ENCODE data around the gene CCNA2.

Gene CCNA2

DNA sequence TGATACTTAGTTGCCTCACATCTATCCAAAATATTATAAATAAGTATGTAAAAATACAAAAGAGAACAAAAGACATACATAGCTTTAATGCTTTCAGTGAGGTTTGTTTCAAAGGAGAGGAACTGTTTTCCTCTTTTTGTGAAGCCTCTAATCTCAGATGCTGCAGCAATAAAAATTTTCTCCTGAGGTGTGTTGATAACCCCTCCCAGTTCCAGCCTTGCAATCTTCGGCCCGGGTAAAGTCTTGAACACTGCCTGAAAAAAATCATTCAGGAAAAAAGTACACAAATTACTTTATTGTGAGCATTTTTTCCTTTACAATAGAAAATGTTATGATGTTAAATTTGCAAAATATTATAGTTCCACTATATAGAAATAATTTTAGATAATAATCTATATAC, 37.7 kb upstream of the CCNA2 start:
- no peak for TF ChIP-seq GABPA (IDR thresholded peaks at IDR 0.05; ENCODE audit: low read depth)
- TF ChIP-seq SPI1 (IDR thresholded peaks at IDR 0.05; ENCODE audit: borderline replicate concordance, low read depth): no peak
- TF ChIP-seq, protein P1, sequence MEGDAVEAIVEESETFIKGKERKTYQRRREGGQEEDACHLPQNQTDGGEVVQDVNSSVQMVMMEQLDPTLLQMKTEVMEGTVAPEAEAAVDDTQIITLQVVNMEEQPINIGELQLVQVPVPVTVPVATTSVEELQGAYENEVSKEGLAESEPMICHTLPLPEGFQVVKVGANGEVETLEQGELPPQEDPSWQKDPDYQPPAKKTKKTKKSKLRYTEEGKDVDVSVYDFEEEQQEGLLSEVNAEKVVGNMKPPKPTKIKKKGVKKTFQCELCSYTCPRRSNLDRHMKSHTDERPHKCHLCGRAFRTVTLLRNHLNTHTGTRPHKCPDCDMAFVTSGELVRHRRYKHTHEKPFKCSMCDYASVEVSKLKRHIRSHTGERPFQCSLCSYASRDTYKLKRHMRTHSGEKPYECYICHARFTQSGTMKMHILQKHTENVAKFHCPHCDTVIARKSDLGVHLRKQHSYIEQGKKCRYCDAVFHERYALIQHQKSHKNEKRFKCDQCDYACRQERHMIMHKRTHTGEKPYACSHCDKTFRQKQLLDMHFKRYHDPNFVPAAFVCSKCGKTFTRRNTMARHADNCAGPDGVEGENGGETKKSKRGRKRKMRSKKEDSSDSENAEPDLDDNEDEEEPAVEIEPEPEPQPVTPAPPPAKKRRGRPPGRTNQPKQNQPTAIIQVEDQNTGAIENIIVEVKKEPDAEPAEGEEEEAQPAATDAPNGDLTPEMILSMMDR (IDR thresholded peaks at IDR 0.05; ENCODE audit: insufficient read depth, low read length): no peak
- no peak for TF ChIP-seq POLR2AphosphoS5 (IDR thresholded peaks at IDR 0.05; ENCODE audit: low read depth)
- TF ChIP-seq, protein P2, sequence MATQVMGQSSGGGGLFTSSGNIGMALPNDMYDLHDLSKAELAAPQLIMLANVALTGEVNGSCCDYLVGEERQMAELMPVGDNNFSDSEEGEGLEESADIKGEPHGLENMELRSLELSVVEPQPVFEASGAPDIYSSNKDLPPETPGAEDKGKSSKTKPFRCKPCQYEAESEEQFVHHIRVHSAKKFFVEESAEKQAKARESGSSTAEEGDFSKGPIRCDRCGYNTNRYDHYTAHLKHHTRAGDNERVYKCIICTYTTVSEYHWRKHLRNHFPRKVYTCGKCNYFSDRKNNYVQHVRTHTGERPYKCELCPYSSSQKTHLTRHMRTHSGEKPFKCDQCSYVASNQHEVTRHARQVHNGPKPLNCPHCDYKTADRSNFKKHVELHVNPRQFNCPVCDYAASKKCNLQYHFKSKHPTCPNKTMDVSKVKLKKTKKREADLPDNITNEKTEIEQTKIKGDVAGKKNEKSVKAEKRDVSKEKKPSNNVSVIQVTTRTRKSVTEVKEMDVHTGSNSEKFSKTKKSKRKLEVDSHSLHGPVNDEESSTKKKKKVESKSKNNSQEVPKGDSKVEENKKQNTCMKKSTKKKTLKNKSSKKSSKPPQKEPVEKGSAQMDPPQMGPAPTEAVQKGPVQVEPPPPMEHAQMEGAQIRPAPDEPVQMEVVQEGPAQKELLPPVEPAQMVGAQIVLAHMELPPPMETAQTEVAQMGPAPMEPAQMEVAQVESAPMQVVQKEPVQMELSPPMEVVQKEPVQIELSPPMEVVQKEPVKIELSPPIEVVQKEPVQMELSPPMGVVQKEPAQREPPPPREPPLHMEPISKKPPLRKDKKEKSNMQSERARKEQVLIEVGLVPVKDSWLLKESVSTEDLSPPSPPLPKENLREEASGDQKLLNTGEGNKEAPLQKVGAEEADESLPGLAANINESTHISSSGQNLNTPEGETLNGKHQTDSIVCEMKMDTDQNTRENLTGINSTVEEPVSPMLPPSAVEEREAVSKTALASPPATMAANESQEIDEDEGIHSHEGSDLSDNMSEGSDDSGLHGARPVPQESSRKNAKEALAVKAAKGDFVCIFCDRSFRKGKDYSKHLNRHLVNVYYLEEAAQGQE (IDR thresholded peaks at IDR 0.05; ENCODE audit: insufficient replicate concordance, low read depth): no peak

GRCh38 chr4:121860121-121860520, 36.4 kb upstream of the CCNA2 start:
- Histone ChIP-seq H3K4me3 (replicated peaks; ENCODE audit: insufficient read depth, low read length) (no peak overlapping the region), H3K27me3 (ENCODE audit: insufficient read depth, poor library complexity, severe bottlenecking) (no peaks in the 10 kb centered on the region), H3K27ac (replicated peaks) (no peak overlapping the region)
- DNase-seq (ENCODE audit: low read depth in 1 of 2, low spot score in 1 of 2): no peak
- TF ChIP-seq GABPA (IDR thresholded peaks at IDR 0.05; ENCODE audit: low read depth) (no peak), SPI1 (IDR thresholded peaks at IDR 0.05; ENCODE audit: borderline replicate concordance, low read depth) (no peak), POLR2AphosphoS5 (IDR thresholded peaks at IDR 0.05; ENCODE audit: low read depth) (no peak)
- TF ChIP-seq, protein P1 (IDR thresholded peaks at IDR 0.05; ENCODE audit: insufficient read depth, low read length): no peak
- TF ChIP-seq, protein P2 (IDR thresholded peaks at IDR 0.05; ENCODE audit: insufficient replicate concordance, low read depth): no peak

More for the DNA sequence above, 37.7 kb upstream of the CCNA2 start:
- H3K27ac ChIP-seq (replicated peaks): no peak overlapping the region
- no peak overlapping the region for H3K4me3 ChIP-seq (replicated peaks; ENCODE audit: insufficient read depth, low read length)
- no peak for DNase-seq (ENCODE audit: low read depth in 1 of 2, low spot score in 1 of 2)
- H3K27me3 ChIP-seq (ENCODE audit: insufficient read depth, poor library complexity, severe bottlenecking): no peaks in the 10 kb centered on the region

- DNase-seq (ENCODE audit: low read depth in 1 of 2, low spot score in 1 of 2): no peak
Measured at GRCh38 chr4:121851354-121851753, 27.7 kb upstream of the CCNA2 start.

More at GRCh38 chr4:121851354-121851753, 27.7 kb upstream of the CCNA2 start:
- Histone ChIP-seq H3K27ac (replicated peaks) (no peak overlapping the region), H3K27me3 (ENCODE audit: insufficient read depth, poor library complexity, severe bottlenecking) (no peaks in the 10 kb centered on the region), H3K4me3 (replicated peaks; ENCODE audit: insufficient read depth, low read length) (no peak overlapping the region)
- TF ChIP-seq, protein P2 (IDR thresholded peaks at IDR 0.05; ENCODE audit: insufficient replicate concordance, low read depth): no peak
- TF ChIP-seq, protein P1 (IDR thresholded peaks at IDR 0.05; ENCODE audit: insufficient read depth, low read length): no peak
- TF ChIP-seq SPI1 (IDR thresholded peaks at IDR 0.05; ENCODE audit: borderline replicate concordance, low read depth): no peak

Data from HL-60 (cell line).